Activated B cell treated with CpG ODN at 0.5 μM for 24 hours (primary cell): ENCODE data around the gene IARS2. TPM values are rescaled to one million over a fixed set of nuclear protein-coding genes. Genes with fewer than 3 reads are reported as not detected.

ENCODE experiments used
- ATAC-seq: fragments of 200-7000 bp; cut with Tn5 transposase; one replicate; pipeline ENCODE4 v1.10.0; 2021; ENCODE audit warnings: low read depth, mild to moderate bottlenecking, moderate library complexity
- CTCF ChIA-PET: fragments of 350-600 bp; sonication (Branson Sonifier 250); formaldehyde crosslinking; loops from one replicate; lab custom pipeline; 2021; ENCODE audit warnings: antibody characterized with exemption; lab: Charles Lee
- POLR2A ChIA-PET: fragments of 350-600 bp; sonication (Branson Sonifier 250); formaldehyde crosslinking; loops from one replicate; lab custom pipeline; 2021; ENCODE audit warnings: antibody characterized with exemption; lab: Charles Lee
- DNase-seq: peaks from one replicate; pipeline ENCODE4 v3.0.0; 2022
- H3K27ac Mint-ChIP-seq: one replicate; pipeline ENCODE4 v1.8.0; 2020; ENCODE audit warnings: mixed read lengths
- H3K27me3 Mint-ChIP-seq: one replicate; pipeline ENCODE4 v1.8.0; 2021; ENCODE audit warnings: mixed read lengths
- H3K36me3 Mint-ChIP-seq: one replicate; pipeline ENCODE4 v1.8.0; 2021; ENCODE audit warnings: low read depth, mixed read lengths
- H3K4me1 Mint-ChIP-seq: one replicate; pipeline ENCODE4 v1.8.0; 2021; ENCODE audit warnings: mixed read lengths
- H3K4me3 Mint-ChIP-seq: one replicate; pipeline ENCODE4 v1.8.0; 2020; ENCODE audit warnings: mild to moderate bottlenecking, mixed read lengths
- H3K9me3 Mint-ChIP-seq: one replicate; pipeline ENCODE4 v1.8.0; 2020; ENCODE audit warnings: mixed read lengths
- CTCF ChIP-seq: fragments of 200-600 bp; IDR thresholded peaks from one replicate; pipeline ENCODE4 v1.8.0; 2022; ENCODE audit warnings: antibody characterized with exemption, mild to moderate bottlenecking
- intact Hi-C: fragments of 100-400 bp; cut with micrococcal nuclease; formaldehyde crosslinking; loops from one replicate; pipeline ENCODE4 v1.15.1; 2024
- total RNA-seq: library from RNA; stranded (reverse); gene quantifications from 2 replicates; pipeline ENCODE4 v1.2.3, GENCODE V29; 2022

IARS2 gene
- total RNA-seq, 1 donor from 2014 or later = 41.9 TPM

- Mint-ChIP-seq H3K36me3 (peaks cover 46% of the 10 kb centered on the region), H3K4me3 (no peak overlapping the region), H3K4me1 (peaks cover under 1% of the 10 kb centered on the region), H3K27ac (no peak overlapping the region), H3K27me3 (no peaks in the 10 kb centered on the region), H3K9me3 (no peaks in the 10 kb centered on the region)
- no peak for TF ChIP-seq CTCF
- intact Hi-C loops = no loop called here
- ChIA-PET POLR2A (no interaction called here), CTCF (no interaction called here)
- no peak for DNase-seq
- ATAC-seq = no peak
These were observed 25.1 kb downstream of the IARS2 start for GRCh38 chr1:220119043-220119512.

GRCh38 chr1:220121791-220122530, 28.0 kb downstream of the IARS2 start:
- Mint-ChIP-seq H3K9me3 (no peaks in the 10 kb centered on the region), H3K27me3 (no peaks in the 10 kb centered on the region), H3K27ac (no peak overlapping the region), H3K4me1 (no peaks in the 10 kb centered on the region), H3K4me3 (no peak overlapping the region), H3K36me3 (peaks cover 39% of the 10 kb centered on the region)
- no peak for TF ChIP-seq CTCF
- intact Hi-C loops = no loop called here
- ATAC-seq (no peak), DNase-seq (no peak)
- ChIA-PET POLR2A (interaction anchor here (0.6 kb wide), 1 partner anchor 10 kb away, joined by 8 read pairs; no protein-coding TSS in a partner anchor), CTCF (no interaction called here)

GRCh38 chr1:220123066-220123465, 29.1 kb downstream of the IARS2 start:
- ATAC-seq = no peak
- no peaks in the 10 kb centered on the region for H3K27me3 Mint-ChIP-seq
- H3K9me3 Mint-ChIP-seq = no peaks in the 10 kb centered on the region
- ChIA-PET POLR2A (no interaction called here), CTCF (interaction anchor here (1.4 kb wide), 1 partner anchor 10 kb away, joined by 3 read pairs; no protein-coding TSS in a partner anchor)
- H3K27ac Mint-ChIP-seq = no peak overlapping the region
- H3K4me3 Mint-ChIP-seq = no peak overlapping the region
- peaks cover 41% of the 10 kb centered on the region for H3K36me3 Mint-ChIP-seq
- no peak for TF ChIP-seq CTCF
- intact Hi-C loops = no loop called here
- no peak for DNase-seq
- no peaks in the 10 kb centered on the region for H3K4me1 Mint-ChIP-seq

- no peak overlapping the region for H3K27ac Mint-ChIP-seq
- ChIA-PET POLR2A (no interaction called here), CTCF (interaction anchor here (1.4 to 1.6 kb wide), 3 partner anchors 8 to 133 kb away, joined by 3 to 8 read pairs (median 5); no protein-coding TSS in a partner anchor)
- ATAC-seq (no peak), DNase-seq (no peak)
- no peaks in the 10 kb centered on the region for H3K9me3 Mint-ChIP-seq
- no peak overlapping the region for H3K4me3 Mint-ChIP-seq
- no peaks in the 10 kb centered on the region for H3K4me1 Mint-ChIP-seq
- TF ChIP-seq CTCF = no peak
- no peaks in the 10 kb centered on the region for H3K27me3 Mint-ChIP-seq
- intact Hi-C loops = no loop called here
- peaks cover 43% of the 10 kb centered on the region for H3K36me3 Mint-ChIP-seq
These were observed 30.0 kb downstream of the IARS2 start for GRCh38 chr1:220123889-220124288.

- Mint-ChIP-seq H3K27me3 (no peaks in the 10 kb centered on the region), H3K4me3 (no peak overlapping the region), H3K4me1 (no peaks in the 10 kb centered on the region), H3K9me3 (peaks cover 3% of the 10 kb centered on the region), H3K36me3 (peaks cover 46% of the 10 kb centered on the region), H3K27ac (no peak overlapping the region)
- TF ChIP-seq CTCF = no peak
- ATAC-seq (no peak), DNase-seq (no peak)
- ChIA-PET POLR2A (no interaction called here), CTCF (interaction anchor here (1.4 to 1.6 kb wide), 2 partner anchors 9 to 133 kb away, joined by 5 to 8 read pairs; no protein-coding TSS in a partner anchor)
- intact Hi-C loops = no loop called here
These were observed 30.6 kb downstream of the IARS2 start for GRCh38 chr1:220124542-220124941.
